ENCODE measurements around the gene MAP3K12.
A peak's percentile ranks its signal among the peaks of the same experiment; 100 is the strongest.
"Not testable (repeated sequence)": the region's sequence is repeated elsewhere in the genome, so short reads cannot be mapped to it uniquely, and the experiment has no call there.

Gene MAP3K12

GRCh38 chr12:53465679-53466078, 33.6 kb downstream of the MAP3K12 start:
- DNase-seq: no peak

DNA sequence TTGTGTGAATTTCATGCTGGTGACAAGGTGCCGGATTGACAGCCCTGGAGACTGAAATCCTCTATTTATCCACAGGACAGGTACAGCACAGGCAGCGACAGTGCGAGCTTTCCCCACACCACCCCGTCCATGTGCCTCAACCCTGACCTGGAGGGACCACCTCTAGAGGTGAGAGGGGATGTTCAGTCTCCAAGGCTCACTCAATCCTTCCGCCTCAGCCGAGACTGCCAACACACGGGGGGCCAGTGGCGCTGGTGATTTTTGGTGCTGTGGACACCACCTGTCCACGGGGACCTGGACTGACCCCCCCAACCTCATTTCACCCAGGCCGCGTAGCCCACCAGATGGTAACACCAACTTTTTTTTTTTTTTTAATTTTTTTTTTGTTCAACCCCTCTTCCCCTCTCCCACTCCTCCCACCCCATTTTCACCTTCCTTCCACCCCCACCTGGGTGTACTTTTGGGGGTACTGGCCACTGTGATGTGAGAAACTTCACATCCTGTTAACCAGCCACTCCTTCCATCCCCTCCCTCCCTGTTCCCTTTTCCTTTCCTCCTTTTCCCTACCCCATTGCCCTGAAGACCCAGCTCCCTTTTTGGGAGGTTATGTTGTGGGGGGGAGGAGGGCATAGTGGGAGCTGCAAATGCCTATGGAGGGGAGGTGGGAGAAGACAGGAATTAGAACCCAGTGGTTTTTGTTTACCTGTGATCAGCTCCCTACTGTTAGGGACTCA, 34.4 kb downstream of the MAP3K12 start:
- no peak for DNase-seq

DNA sequence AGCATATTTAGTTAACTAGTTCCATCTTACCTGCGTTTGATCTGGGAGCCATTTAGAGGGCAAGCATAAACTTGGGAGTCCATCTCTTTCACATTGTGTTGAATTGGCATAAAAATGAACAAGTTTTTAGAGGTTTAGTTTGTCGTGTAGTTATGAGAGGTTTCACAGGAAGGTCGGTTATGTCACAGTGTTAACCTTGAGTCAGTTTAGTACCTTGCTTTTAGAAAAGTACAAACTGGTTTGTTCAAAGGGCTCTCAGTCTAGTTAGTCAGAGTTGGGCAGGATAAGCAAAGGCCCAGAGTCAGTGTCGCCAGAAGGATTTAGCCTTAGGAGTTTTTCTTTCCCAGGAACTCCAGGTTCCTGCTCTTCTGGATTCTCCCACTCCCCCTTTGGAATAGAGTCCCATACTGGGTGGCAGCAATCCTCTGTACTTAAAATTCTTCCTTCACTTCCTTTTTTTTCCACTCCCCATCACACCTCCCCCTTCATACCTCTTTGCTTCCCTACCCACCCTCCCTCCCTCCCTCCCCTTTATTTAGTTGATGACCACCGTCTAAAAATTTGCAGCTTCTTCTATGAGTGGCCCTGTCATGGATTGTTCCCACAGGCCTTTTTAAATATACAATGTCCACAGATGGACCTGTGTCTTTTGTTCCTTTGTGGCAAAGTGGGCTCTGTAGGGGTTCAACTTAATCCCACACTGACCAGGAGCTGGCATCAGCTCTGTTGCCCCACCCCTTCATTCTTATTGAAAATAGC, 35.3 kb downstream of the MAP3K12 start:
- no peak for DNase-seq

DNA sequence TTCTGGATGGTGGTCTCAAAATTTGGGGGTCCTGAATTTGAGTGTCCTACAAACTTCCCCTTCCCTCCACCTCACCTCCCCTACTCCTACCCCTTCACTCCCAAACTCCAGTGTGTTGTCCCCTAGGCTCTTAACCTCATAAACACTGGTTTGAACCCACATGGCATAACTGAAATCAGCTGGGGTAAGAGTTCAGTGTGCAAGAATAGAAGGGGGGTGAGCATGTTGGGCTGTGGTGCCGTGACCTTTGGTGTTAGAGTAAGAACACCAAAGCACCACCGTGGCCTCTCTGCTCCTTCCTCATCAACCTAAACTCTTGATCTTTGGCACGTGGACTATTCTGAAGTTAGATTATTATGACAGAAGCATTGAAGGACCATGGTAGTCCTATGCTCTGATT, 36.3 kb downstream of the MAP3K12 start:
- no peak for DNase-seq

DNA sequence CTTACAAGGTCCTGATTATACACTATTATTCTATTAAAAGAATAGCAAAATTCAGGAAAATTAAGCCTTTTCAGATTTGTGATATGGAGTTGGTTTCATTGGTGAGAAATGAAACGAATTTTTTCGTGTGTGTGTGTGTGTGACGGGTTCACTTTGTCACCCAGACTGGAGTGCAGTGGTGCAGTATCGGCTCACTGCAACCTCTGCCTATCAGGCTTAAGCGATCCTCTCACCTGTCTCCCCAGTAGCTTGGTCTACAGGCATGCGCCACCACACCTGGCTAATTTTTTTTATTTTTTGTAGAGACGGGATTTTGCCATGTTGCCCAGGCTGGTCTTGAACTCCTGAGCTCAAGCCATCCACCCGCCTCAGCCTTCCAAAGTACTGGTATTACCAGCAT, 37.7 kb downstream of the MAP3K12 start:
- no peak for DNase-seq

DNA sequence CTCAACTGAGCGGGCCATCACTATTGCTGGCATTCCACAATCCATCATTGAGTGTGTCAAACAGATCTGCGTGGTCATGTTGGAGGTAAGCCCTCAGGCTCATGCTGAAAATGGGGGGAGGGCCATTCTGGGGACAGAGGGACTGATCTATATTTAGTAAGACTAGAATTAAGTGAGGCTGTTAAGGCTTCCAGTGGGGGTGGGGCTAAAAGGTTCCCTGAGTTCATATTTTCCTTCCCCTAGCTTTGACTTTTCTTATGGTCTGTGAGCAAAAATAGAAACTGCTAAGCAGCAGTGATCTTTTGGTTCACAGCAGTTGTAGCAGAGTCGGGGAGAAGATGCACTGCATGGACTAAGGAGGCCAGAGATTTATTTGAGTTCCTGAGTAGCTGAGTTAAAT, 38.2 kb downstream of the MAP3K12 start:
- DNase-seq: no peak

DNA sequence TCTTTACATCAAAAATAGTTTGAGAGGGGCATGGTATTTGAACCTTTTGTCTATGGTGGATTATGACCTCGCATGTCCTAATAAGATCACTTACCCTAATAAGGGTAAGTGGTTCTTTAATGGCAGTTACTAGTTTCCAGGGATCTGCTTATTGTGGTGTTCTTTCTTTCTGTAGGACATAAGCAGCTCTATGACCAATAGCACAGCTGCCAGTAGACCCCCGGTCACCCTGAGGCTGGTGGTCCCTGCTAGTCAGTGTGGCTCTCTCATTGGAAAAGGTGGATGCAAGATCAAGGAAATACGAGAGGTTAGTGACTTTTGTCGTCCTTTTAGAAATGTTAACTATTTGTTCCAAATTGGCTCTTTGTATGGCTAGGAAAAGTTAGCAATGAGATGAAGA, 40.2 kb downstream of the MAP3K12 start:
- no peak for DNase-seq

DNA sequence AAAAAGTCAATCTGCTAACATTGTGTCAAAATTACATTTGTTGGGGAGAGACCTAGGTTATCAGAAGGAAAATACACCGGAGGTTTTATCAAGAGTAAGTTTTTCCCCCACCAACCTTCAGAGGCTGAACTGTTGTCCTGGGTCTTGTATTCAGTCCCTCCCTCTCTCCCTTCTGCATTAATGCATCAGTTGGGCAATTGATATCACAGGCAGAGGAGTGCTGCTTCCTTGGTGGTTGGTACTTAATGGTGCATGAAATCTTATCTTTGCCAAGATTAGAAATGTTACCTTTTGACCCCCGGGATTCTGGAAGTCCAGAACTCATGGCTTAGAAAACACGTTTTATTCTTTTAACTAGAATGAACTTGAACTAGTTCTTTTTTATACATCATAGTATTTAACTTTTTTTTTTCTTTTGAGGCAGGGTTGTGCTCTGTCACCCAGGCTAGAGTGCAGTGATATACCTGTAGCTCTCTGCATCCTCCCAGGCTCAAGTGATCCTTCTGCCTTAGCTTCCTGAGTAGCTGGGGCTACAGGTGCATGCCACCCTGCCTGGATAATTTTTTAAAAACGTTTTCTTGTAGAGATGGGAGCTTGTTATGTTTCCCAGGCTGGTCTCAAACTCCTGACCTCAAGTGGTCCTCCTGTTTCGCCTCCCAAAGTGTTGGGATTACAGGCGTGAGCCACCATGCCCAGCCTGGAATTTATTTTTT, 42.4 kb downstream of the MAP3K12 start:
- DNase-seq: no peak

DNA sequence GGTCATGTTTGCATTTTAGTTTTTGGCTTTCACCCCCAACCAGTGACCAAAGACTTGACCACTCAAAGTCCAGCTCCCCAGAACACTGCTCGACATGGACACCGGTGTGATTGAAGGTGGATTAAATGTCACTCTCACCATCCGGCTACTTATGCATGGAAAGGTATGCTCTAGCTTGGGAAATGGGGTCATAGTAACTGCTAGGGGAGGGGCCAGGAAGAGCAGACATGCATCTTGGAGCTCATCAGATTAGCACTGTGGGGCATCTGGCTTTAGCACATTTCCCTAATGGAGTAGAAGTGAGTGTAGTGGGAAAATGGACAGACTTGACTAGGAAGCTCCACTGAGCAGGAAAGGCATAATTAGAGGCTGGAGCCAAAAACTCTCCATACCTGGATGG, 44.6 kb downstream of the MAP3K12 start:
- no peak for DNase-seq

- no peak for DNase-seq
Observed at GRCh38 chr12:53453953-53454640, 45.2 kb downstream of the MAP3K12 start.

GRCh38 chr12:53452159-53453077, 46.8 kb downstream of the MAP3K12 start:
- DNase-seq: peak; percentile 66

DNA sequence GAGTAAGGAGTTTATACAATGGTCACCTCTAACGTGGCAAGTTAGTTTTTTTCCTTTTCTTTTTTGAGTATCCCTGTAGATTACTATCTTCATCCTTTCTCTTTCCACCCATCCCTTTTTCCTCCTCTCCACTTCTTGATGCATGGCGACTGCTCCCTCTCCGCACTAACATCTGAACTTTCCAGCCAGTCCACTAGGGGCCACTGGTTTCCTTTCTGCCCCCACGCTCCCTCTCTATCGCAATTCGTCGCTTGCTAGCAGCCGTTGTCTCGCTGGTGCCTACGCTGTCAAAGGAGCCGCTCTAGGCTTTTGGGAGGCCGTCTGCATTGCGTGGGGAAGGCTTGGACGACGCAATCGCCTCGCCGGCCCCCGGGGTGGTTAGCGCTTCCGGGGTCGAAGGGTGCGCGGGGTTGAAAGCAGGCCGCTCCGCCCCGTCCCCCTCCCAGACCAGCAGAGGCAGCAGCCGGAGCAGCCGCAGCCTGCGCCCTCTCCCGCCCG, 47.5 kb downstream of the MAP3K12 start, which contains the start of gene PCBP2:
Gene PCBP2 (plus strand): TSS at position 442 of the 498 bp plus-strand sequence. CDS start 2,699 bp downstream, outside the sequence.
- peak; percentile 96 for DNase-seq

DNA sequence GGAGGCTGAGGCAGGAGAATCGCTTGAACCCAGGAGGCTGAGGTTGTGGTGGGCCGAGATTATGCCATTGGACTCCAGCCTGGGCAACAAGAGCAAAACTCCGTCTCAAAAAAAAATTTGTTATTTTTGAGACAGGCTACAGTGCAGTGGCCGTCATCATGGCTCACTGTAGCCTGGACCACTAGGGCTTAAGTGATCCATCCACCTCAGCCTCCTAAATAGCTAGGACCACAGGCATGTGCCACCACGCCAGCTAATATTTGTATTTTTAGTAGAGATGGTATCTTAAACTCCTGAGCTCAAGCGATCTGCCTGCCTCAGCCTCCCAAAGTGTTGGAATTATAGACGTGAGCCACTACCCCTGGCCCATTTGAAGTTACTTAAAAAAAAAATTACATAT, 48.3 kb downstream of the MAP3K12 start:
- no peak for DNase-seq

DNA sequence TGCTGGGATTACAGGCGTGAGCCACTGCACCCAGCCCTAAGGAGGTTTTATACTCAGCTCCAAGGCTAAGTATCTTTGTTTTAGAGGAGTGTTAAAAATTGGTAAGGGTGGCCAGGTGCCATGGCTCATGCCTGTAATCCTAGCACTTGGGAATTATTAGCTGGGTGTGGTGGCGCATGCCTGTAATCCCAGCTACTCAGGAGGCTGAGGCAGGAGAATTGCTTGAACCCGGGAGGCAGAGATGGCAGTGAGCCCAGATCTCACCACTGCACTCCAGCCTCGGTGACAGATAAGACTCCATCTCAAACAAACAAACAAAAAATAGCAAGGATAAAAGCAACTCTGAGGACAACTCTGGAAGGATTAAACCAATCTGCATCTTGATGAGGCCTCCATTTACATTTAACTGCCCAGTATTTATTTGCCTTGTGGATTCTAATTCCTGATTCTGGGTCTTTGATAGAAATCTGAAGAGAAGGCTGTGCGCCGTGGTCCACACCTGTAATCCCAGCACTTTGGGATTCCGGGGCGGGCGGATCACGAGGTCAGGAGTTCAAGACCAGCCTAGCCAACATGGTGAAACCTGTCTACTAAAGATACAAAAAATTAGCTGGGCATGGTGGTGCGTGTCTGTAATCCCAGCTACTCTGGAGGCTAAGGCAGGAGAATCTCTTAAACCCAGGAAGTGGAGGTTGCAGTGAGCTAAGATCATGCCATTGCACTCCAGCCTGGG, 54.5 kb downstream of the MAP3K12 start:
- not testable (repeated sequence) for DNase-seq

DNA sequence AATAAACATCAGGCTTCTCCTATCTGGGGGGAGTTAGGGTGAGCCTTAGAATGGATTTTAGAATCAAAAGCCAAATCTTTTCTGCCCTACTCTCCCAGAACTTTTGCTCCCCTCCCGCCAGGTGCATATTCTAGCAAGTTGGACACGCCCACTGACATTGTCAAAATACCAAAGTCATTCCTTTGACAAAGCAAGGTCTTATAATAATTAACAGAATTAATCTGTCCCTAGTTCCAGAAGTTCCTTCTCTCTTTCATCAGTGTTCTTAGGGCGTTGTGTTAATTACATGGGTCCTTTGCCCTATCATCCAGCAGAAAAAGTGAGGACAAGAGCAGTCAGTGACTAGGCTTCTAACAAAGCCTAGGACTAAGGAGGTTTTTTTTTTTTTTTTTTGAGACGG, 55.3 kb downstream of the MAP3K12 start:
- DNase-seq: no peak

DNA sequence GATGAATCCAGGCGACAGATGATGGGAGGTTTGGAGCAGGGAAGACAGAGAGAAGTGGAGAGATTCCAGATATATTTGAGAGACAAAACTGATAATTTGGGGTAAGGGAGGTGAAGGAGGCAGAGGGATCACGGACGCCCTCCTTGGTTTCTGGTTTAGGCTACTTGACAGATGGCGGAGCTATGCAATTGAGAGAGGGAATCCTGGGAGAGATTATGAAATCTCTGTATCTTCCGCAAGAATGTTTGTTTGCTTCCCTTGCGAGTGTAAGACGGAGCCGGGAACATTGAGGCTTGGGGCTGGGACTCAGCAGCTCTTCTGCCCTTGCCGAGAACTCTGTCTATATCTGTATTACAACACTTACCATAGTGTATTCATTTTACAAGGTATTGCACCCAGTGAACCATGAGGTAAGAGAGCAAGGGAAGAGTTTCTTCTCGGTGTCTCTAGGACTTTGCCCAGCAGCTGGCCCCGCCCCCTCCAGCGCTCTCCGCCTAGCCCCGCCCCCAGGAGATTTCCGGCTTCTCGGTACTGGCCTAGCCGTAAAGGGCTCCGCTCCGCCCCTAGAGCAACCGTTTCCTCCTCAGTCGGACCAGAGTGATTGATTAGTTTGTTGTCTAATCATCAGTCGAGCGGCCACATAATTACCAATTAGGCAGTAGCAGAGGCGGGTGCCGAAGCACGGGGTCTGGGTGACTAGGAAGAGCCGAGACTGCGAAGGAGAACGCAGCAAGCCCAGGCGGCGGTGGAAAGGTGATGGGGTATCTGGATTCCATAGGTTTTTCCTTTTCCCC, 58.0 kb downstream of the MAP3K12 start, which contains the start of gene PRR13:
Gene PRR13 (plus strand): TSS at position 695 of the 794 bp plus-strand sequence. CDS start 981 bp downstream, outside the sequence.
- peak; percentile 98 for DNase-seq

- not testable (repeated sequence) for DNase-seq
Observed at GRCh38 chr12:53439582-53439981, 59.7 kb downstream of the MAP3K12 start.

DNA sequence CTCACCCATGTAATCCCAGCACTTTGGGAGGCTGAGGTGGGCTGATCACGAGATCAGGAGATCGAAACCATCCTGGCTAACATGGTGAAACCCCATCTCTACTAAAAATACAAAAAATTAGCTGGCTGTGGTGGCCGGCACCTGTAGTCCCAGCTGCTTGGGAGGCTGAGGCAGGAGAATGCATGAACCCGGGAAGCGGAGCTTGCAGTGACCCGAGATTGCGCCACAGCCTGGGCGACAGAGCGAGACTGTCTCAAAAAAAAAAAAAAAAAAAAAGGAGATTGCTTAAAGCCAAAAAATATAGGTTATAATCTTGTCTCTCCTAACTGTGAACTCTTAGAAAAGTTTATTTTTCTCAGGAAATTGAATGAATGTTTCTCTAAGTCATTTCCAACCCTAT, 63.9 kb downstream of the MAP3K12 start:
- DNase-seq: not testable (repeated sequence)

GRCh38 chr12:53431187-53431586, 68.1 kb downstream of the MAP3K12 start:
- DNase-seq: no peak

GRCh38 chr12:53430116-53430515, 69.1 kb downstream of the MAP3K12 start:
- DNase-seq: no peak
